GM12892 (cell line): ENCODE results near the gene ULK4.
A peak's percentile ranks its signal among the peaks of the same experiment; 100 is the strongest.

Experiments
- DNase-seq: peaks from one replicate; pipeline ENCODE4 v3.0.0; 2011; ENCODE audit not compliant: insufficient read length
- FAIRE-seq: peaks from 2 replicates; lab custom pipeline; 2011; peaks lifted over from hg19 to GRCh38; lab: Jason Lieb, UNC
- POLR2A ChIP-seq: IDR thresholded peaks from 2 replicates; pipeline ENCODE4 v1.6.1; 2011; ENCODE audit warnings: low read depth, low read length, control low read depth
- POLR2AphosphoS5 ChIP-seq: IDR thresholded peaks from 2 replicates; pipeline ENCODE4 v1.6.1; 2011; ENCODE audit warnings: low read depth, low read length, control low read depth
- TAF1 ChIP-seq: IDR thresholded peaks from 2 replicates; pipeline ENCODE4 v1.6.1; 2011; ENCODE audit warnings: low read depth, mild to moderate bottlenecking, control low read depth, low read length, borderline replicate concordance

Gene ULK4

DNA sequence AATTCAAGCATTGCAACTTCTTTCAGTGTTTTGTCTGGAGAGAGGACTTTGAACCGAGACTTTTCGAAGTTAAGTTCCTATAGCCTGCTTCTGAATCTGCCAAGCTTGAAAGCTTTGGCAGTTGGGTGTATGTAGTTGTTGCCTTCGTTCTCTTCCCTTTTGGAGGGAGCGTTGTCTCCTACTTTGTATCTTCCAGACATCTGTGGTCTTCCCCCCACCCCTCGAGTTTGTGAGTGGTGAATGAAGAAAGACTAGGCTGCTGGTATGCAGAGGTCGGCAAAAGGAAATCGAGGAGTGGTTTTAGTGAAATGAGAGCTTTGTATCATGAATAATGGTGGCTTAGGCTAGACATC lies 761.3 kb downstream of the ULK4 start:
- FAIRE-seq (peak; percentile 50), DNase-seq (no peak)
- TF ChIP-seq POLR2AphosphoS5 (no peak), TAF1 (no peak), POLR2A (no peak)

GRCh38 chr3:41199866-41200668 lies 761.8 kb downstream of the ULK4 start:
- TF ChIP-seq POLR2AphosphoS5 (no peak), TAF1 (no peak), POLR2A (no peak)
- FAIRE-seq (no peak), DNase-seq (peak; percentile 40)

DNA sequence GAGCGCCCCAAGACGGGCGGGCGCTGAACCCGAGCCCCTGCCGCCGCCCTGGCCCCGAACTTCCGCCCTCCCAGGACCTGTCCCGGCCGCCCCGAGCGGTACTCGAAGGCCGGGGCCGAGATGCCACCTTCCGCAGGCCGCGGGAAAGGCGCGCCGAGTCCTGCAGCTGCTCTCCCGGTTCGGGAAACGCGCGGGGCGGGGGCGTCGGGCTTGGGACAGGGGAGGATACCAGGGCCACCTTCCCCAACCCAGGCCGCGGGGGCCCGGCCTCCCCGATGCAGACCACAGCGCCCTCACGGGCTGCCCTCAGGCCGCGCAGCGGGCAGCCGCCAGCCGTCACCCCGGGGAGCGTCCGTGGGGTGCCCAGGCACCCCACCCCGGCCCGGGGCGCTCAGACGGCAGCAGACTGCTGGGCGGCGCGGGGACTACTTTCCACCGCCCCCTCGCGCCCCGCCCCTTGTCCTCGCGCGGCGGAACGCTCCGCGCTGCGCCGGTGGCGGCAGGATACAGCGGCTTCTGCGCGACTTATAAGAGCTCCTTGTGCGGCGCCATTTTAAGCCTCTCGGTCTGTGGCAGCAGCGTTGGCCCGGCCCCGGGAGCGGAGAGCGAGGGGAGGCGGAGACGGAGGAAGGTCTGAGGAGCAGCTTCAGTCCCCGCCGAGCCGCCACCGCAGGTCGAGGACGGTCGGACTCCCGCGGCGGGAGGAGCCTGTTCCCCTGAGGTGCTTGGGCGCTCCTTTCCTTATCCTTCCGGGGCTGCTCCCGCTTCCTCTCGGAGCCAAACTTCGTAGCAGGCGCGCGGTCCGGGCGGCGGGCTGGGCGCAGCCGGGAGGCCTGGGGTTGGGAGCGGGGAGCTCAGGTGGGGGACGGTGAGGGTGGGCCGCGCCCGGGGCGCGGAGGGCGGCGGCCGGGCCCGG lies 762.7 kb downstream of the ULK4 start, which contains the start of gene CTNNB1:
TSS of gene CTNNB1 (plus strand) at position 556 of the 916 bp plus-strand sequence. CDS start 24,564 bp downstream, outside the sequence.
- DNase-seq (peak; percentile 47), FAIRE-seq (peak; percentile 97)
- TF ChIP-seq TAF1 (peak; percentile 99), POLR2A (peak; percentile 99), POLR2AphosphoS5 (peak; percentile 97)

DNA sequence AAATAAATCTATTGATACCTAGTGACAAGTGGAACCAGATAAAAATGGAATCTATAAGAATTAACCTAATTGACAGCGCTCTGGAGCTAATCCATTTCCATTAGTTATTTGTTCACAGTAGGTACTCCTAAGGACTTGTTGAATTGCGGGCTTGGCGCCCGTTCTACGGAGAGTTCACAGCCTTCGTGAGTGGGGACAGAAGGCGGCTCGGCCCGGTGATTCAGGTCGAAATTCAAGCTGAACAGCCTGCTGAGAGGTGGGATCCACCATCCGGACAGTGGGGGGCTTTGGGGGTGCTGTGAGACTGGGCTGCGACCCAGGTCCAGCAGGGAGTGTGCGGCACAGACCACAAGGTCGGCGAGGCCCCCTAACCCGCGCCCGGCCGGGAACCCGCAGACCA lies 763.4 kb downstream of the ULK4 start:
- FAIRE-seq (peak; percentile 38), DNase-seq (no peak)
- TF ChIP-seq POLR2A (no peak), POLR2AphosphoS5 (no peak), TAF1 (no peak)

- no peak for FAIRE-seq
- no peak for TF ChIP-seq TAF1
- TF ChIP-seq POLR2A = no peak
- TF ChIP-seq POLR2AphosphoS5 = no peak
Measured at GRCh38 chr3:41198046-41198445, 763.9 kb downstream of the ULK4 start.

More at GRCh38 chr3:41198046-41198445, 763.9 kb downstream of the ULK4 start:
- DNase-seq = no peak
